GM23248 (cell line): Measurements from ENCODE around the gene EXOSC2. TPM values are rescaled to one million over a fixed set of nuclear protein-coding genes. Genes with fewer than 3 reads are reported as not detected.

Experiments
- DNase-seq: peaks from one replicate; pipeline ENCODE4 v3.0.0-alpha.2; 2015
- H2AFZ ChIP-seq: fragments of 200-600 bp; sonication (generic); 2 replicates; pipeline ENCODE4 v1.6.1; 2016; ENCODE audit warnings: antibody characterized with exemption
- H3F3A ChIP-seq: fragments of 200-600 bp; sonication (generic); 2 replicates; pipeline ENCODE4 v1.6.1; 2016; ENCODE audit warnings: mild to moderate bottlenecking, antibody characterized with exemption, mixed run types; ENCODE audit not compliant: insufficient read depth
- H3K27ac ChIP-seq: fragments of 200-600 bp; sonication (generic); 2 replicates; pipeline ENCODE4 v1.5.1; 2016; ENCODE audit warnings: mild to moderate bottlenecking
- H3K27me3 ChIP-seq: fragments of 200-600 bp; sonication (generic); replicated peaks from 2 replicates; pipeline ENCODE4 v1.6.1; 2016; ENCODE audit warnings: mild to moderate bottlenecking; ENCODE audit not compliant: insufficient read depth
- H3K36me3 ChIP-seq: fragments of 200-600 bp; sonication (generic); 2 replicates; pipeline ENCODE4 v1.6.1; 2016; ENCODE audit warnings: low read depth, mild to moderate bottlenecking
- H3K4me1 ChIP-seq: fragments of 200-600 bp; sonication (generic); 2 replicates; pipeline ENCODE4 v1.6.1; 2016; ENCODE audit warnings: mild to moderate bottlenecking; ENCODE audit not compliant: insufficient read depth
- H3K4me2 ChIP-seq: fragments of 200-600 bp; sonication (generic); one replicate; pipeline ENCODE4 v1.6.1; 2016; ENCODE audit warnings: mild to moderate bottlenecking; ENCODE audit not compliant: unreplicated experiment
- H3K4me3 ChIP-seq: fragments of 200-600 bp; sonication (generic); 2 replicates; pipeline ENCODE4 v1.5.1; 2016; ENCODE audit warnings: mild to moderate bottlenecking
- H3K79me2 ChIP-seq: fragments of 200-600 bp; sonication (generic); 2 replicates; pipeline ENCODE4 v1.6.1; 2016; ENCODE audit warnings: mild to moderate bottlenecking; ENCODE audit not compliant: insufficient read depth
- H3K9ac ChIP-seq: fragments of 200-600 bp; sonication (generic); 2 replicates; pipeline ENCODE4 v1.6.1; 2016; ENCODE audit warnings: mild to moderate bottlenecking
- H3K9me2 ChIP-seq: fragments of 200-600 bp; sonication (generic); 2 replicates; pipeline ENCODE4 v1.6.1; 2016; ENCODE audit warnings: mixed run types, mild to moderate bottlenecking, moderate library complexity; ENCODE audit not compliant: insufficient read depth
- H3K9me3 ChIP-seq: fragments of 200-600 bp; sonication (generic); one replicate; pipeline ENCODE4 v1.6.1; 2017; ENCODE audit warnings: low read depth
- H4K20me1 ChIP-seq: fragments of 200-600 bp; sonication (generic); 2 replicates; pipeline ENCODE4 v1.6.0; 2016; ENCODE audit not compliant: insufficient read depth
- EZH2 ChIP-seq: fragments of 200-600 bp; sonication (generic); IDR thresholded peaks from 2 replicates; pipeline ENCODE4 v1.6.1; 2018; ENCODE audit warnings: antibody characterized with exemption, mild to moderate bottlenecking; ENCODE audit not compliant: insufficient read depth, poor library complexity, severe bottlenecking
- EZH2phosphoT487 ChIP-seq: fragments of 200-600 bp; sonication (generic); IDR thresholded peaks from 2 replicates; pipeline ENCODE4 v1.6.1; 2018; ENCODE audit warnings: antibody characterized with exemption, moderate library complexity, mild to moderate bottlenecking, low read depth; ENCODE audit not compliant: insufficient read depth
- WGBS, 2 experiments: methylation state at CpG; one replicate each; pipeline ENCODE4 v1.1.6; 2015 to 2017; ENCODE audit warnings: low lambda C conversion rate in 2 of 2, low coverage in 1 of 2; ENCODE audit errors: missing lambda C conversion rate in 2 of 2; 5-methylcytosine and 5-hydroxymethylcytosine counted together
- in situ Hi-C: fragments of 300-500 bp; cut with MboI; formaldehyde crosslinking; loops from 2 replicates; pipeline ENCODE4 v1.15.0; 2020
- polyA plus RNA-seq: library from polyadenylated mRNA; unstranded; fragments of >200 nt; fragmentation: Nextera tagmentation; extraction: Ambion mirVana; gene quantifications from 2 replicates; pipeline ENCODE4 v1.2.1, GENCODE V29; 2016
- total RNA-seq: library from RNA; depleted of rRNA; stranded (reverse); fragments of >200 nt; shearing (Covaris generic); gene quantifications from 2 replicates; pipeline ENCODE4 v1.2.3, GENCODE V29; 2014

Gene EXOSC2
- total and polyA plus RNA-seq, 2 experiments from 2014 or later = 17.2 to 21.6 TPM

- no peaks in the 10 kb centered on the region for H3K9me3 ChIP-seq
- H3K36me3 ChIP-seq = no peaks in the 10 kb centered on the region
- no peaks in the 10 kb centered on the region for H3K79me2 ChIP-seq
- H2AFZ ChIP-seq = no peak overlapping the region
- no peaks in the 10 kb centered on the region for H3F3A ChIP-seq
- TF ChIP-seq EZH2 (no peak), EZH2phosphoT487 (no peak)
- H3K9me2 ChIP-seq = no peaks in the 10 kb centered on the region
- no peaks in the 10 kb centered on the region for H4K20me1 ChIP-seq
- WGBS, 2 experiments = 72 to 84% methylated on average over 7 of the region's 7 CpGs
- H3K4me1 ChIP-seq = no peaks in the 10 kb centered on the region
- no peak overlapping the region for H3K27ac ChIP-seq
- no peak overlapping the region for H3K4me2 ChIP-seq
- no peak for DNase-seq
- H3K27me3 ChIP-seq = no peaks in the 10 kb centered on the region
- H3K9ac ChIP-seq = no peak overlapping the region
- no peak overlapping the region for H3K4me3 ChIP-seq
- in situ Hi-C loops = loop anchor here (25.0 kb wide), 1 partner anchor 565 kb away; no protein-coding TSS in a partner anchor
Observed at GRCh38 chr9:130677252-130677651, 16.3 kb upstream of the EXOSC2 start.

GRCh38 chr9:130680836-130681768 is 12.5 kb upstream of the EXOSC2 start:
- in situ Hi-C loops = loop anchor here (10.0 to 25.0 kb wide), 3 partner anchors 196 to 569 kb away; no protein-coding TSS in a partner anchor
- Histone ChIP-seq H3K27me3 (no peaks in the 10 kb centered on the region), H3K4me3 (peak overlapping the region; percentile 69), H3K9me3 (no peaks in the 10 kb centered on the region), H3K79me2 (no peaks in the 10 kb centered on the region), H4K20me1 (no peaks in the 10 kb centered on the region), H3K4me2 (peak overlapping the region; percentile 89), H2AFZ (peak overlapping the region; percentile 83), H3K9ac (peak overlapping the region; percentile 34; the same call in 1 of the 2 replicates), H3K27ac (no peak overlapping the region), H3K9me2 (no peaks in the 10 kb centered on the region), H3F3A (no peaks in the 10 kb centered on the region), H3K36me3 (no peaks in the 10 kb centered on the region), H3K4me1 (no peaks in the 10 kb centered on the region)
- 5 to 7% methylated on average over 44 to 82 of the region's 116 CpGs for WGBS, 2 experiments
- peak; percentile 95 for DNase-seq
- TF ChIP-seq EZH2phosphoT487 (no peak), EZH2 (no peak)

- Histone ChIP-seq H3K27ac (no peak overlapping the region), H3K27me3 (no peaks in the 10 kb centered on the region), H3K4me3 (peak overlapping the region; percentile 69), H3F3A (no peaks in the 10 kb centered on the region), H2AFZ (peak overlapping the region; percentile 83), H3K9me2 (no peaks in the 10 kb centered on the region), H3K79me2 (no peaks in the 10 kb centered on the region), H4K20me1 (no peaks in the 10 kb centered on the region), H3K9me3 (no peaks in the 10 kb centered on the region), H3K4me1 (no peaks in the 10 kb centered on the region), H3K4me2 (peak overlapping the region; percentile 89), H3K36me3 (no peaks in the 10 kb centered on the region), H3K9ac (no peak overlapping the region)
- no peak for DNase-seq
- WGBS, 2 experiments = 4 to 5% methylated on average over 24 to 39 of the region's 45 CpGs
- no peak for TF ChIP-seq EZH2phosphoT487
- no peak for TF ChIP-seq EZH2
- in situ Hi-C loops = loop anchor here (10.0 to 25.0 kb wide), 3 partner anchors 197 to 570 kb away; no protein-coding TSS in a partner anchor
Observed at GRCh38 chr9:130681769-130682420, 11.7 kb upstream of the EXOSC2 start.

GRCh38 chr9:130682421-130683121 is 11.0 kb upstream of the EXOSC2 start:
- H3K4me1 ChIP-seq = no peaks in the 10 kb centered on the region
- H3K79me2 ChIP-seq = no peaks in the 10 kb centered on the region
- no peaks in the 10 kb centered on the region for H3K9me3 ChIP-seq
- H4K20me1 ChIP-seq = no peaks in the 10 kb centered on the region
- no peaks in the 10 kb centered on the region for H3K9me2 ChIP-seq
- 1% methylated on average over 22 of the region's 22 CpGs for whole genome bisulfite sequencing, 2 experiments
- H3K27ac ChIP-seq = no peak overlapping the region
- peak overlapping the region; percentile 83; the same call in 1 of the 2 replicates for H2AFZ ChIP-seq
- H3K4me3 ChIP-seq = peak overlapping the region; percentile 69
- peak; percentile 92 for DNase-seq
- no peaks in the 10 kb centered on the region for H3K36me3 ChIP-seq
- no peaks in the 10 kb centered on the region for H3F3A ChIP-seq
- no peaks in the 10 kb centered on the region for H3K27me3 ChIP-seq
- no peak overlapping the region for H3K9ac ChIP-seq
- in situ Hi-C loops = loop anchor here (10.0 to 25.0 kb wide), 3 partner anchors 198 to 570 kb away; no protein-coding TSS in a partner anchor
- peak overlapping the region; percentile 89 for H3K4me2 ChIP-seq
- TF ChIP-seq EZH2 (no peak), EZH2phosphoT487 (no peak)
